Ishikawa (cell line): ENCODE data around the gene CKLF.
A peak's percentile ranks its signal among the peaks of the same experiment; 100 is the strongest.

ENCODE experiments used
- CEBPB ChIP-seq: IDR thresholded peaks from 2 replicates; pipeline ENCODE4 v1.6.1; 2012
- CREB1 ChIP-seq: IDR thresholded peaks from 2 replicates; pipeline ENCODE4 v1.6.1; 2012; ENCODE audit warnings: low read depth
- EGR1 ChIP-seq: IDR thresholded peaks from 2 replicates; pipeline ENCODE4 v1.6.1; 2012
- EP300 ChIP-seq: IDR thresholded peaks from 2 replicates; pipeline ENCODE4 v1.6.1; 2012; ENCODE audit warnings: borderline replicate concordance
- FOXM1 ChIP-seq: IDR thresholded peaks from 2 replicates; pipeline ENCODE4 v1.6.1; 2012; ENCODE audit warnings: low read depth, borderline replicate concordance
- NFIC ChIP-seq: IDR thresholded peaks from 2 replicates; pipeline ENCODE4 v1.6.1; 2012
- RAD21 ChIP-seq: IDR thresholded peaks from 2 replicates; pipeline ENCODE4 v1.6.1; 2012; ENCODE audit warnings: low read depth
- TAF1 ChIP-seq: IDR thresholded peaks from 2 replicates; pipeline ENCODE4 v1.6.1; 2012; ENCODE audit warnings: low read depth, mild to moderate bottlenecking
- TCF12 ChIP-seq: IDR thresholded peaks from 2 replicates; pipeline ENCODE4 v1.6.1; 2012; ENCODE audit warnings: low read depth
- TEAD4 ChIP-seq: IDR thresholded peaks from 2 replicates; pipeline ENCODE4 v1.6.1; 2012
- YY1 ChIP-seq: IDR thresholded peaks from 2 replicates; pipeline ENCODE4 v1.6.1; 2012; ENCODE audit warnings: low read depth
- ZBTB7A ChIP-seq: IDR thresholded peaks from 2 replicates; pipeline ENCODE4 v1.6.1; 2012; ENCODE audit warnings: low read depth
- TF ChIP-seq, protein P1 (sequence below): IDR thresholded peaks from 2 replicates; pipeline ENCODE4 v1.6.1; 2012; ENCODE audit warnings: low read depth, mild to moderate bottlenecking
- TF ChIP-seq, protein P2 (sequence below): IDR thresholded peaks from 2 replicates; pipeline ENCODE4 v1.6.1; 2012
- TF ChIP-seq, protein P3 (sequence below): IDR thresholded peaks from 2 replicates; pipeline ENCODE4 v1.6.1; 2012

Gene CKLF

DNA sequence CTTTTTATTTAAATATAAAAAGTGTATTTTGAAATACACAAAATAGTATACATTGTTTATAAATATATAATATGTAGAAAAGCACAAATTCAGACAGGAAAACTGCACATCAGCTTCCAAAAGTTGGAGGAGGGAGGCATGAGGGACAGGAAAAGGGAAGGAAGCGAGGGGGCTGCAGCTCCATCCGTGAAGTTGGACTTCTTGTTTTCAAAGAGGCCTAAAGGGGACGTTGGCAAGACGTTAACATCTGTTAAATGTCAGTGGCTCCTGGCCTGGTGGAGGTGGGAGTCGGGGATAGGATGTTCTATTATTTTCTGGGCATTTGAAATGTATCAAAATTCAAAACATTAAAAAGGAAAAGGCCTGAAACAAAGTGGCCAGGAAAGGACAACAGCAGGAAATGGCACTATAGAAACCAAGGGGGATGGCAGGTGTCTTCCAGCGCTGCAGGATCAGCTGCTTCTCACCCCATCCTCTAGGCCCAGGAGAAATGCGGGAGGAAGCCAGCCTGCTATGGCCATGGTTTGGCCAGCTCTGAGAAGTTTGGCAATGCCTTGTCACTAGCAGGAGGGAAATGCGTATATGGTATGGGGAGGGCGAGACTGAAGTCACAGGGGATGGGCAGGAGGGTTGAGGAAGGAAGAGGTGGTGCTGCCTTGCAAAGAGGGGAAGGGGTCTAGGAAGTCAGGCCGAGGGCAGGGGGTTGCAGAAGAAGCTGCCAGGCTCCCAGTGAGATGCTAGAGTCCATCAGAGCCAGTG, 33.3 kb downstream of the CKLF start:
- TF ChIP-seq CREB1, result no peak
- TF ChIP-seq FOXM1, result no peak
- no peak for TF ChIP-seq EP300
- TF ChIP-seq ZBTB7A, result no peak
- TF ChIP-seq, protein P1, sequence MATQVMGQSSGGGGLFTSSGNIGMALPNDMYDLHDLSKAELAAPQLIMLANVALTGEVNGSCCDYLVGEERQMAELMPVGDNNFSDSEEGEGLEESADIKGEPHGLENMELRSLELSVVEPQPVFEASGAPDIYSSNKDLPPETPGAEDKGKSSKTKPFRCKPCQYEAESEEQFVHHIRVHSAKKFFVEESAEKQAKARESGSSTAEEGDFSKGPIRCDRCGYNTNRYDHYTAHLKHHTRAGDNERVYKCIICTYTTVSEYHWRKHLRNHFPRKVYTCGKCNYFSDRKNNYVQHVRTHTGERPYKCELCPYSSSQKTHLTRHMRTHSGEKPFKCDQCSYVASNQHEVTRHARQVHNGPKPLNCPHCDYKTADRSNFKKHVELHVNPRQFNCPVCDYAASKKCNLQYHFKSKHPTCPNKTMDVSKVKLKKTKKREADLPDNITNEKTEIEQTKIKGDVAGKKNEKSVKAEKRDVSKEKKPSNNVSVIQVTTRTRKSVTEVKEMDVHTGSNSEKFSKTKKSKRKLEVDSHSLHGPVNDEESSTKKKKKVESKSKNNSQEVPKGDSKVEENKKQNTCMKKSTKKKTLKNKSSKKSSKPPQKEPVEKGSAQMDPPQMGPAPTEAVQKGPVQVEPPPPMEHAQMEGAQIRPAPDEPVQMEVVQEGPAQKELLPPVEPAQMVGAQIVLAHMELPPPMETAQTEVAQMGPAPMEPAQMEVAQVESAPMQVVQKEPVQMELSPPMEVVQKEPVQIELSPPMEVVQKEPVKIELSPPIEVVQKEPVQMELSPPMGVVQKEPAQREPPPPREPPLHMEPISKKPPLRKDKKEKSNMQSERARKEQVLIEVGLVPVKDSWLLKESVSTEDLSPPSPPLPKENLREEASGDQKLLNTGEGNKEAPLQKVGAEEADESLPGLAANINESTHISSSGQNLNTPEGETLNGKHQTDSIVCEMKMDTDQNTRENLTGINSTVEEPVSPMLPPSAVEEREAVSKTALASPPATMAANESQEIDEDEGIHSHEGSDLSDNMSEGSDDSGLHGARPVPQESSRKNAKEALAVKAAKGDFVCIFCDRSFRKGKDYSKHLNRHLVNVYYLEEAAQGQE, result no peak
- TF ChIP-seq, protein P2, sequence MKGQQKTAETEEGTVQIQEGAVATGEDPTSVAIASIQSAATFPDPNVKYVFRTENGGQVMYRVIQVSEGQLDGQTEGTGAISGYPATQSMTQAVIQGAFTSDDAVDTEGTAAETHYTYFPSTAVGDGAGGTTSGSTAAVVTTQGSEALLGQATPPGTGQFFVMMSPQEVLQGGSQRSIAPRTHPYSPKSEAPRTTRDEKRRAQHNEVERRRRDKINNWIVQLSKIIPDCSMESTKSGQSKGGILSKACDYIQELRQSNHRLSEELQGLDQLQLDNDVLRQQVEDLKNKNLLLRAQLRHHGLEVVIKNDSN, result no peak
- no peak for TF ChIP-seq NFIC
- TF ChIP-seq CEBPB, result no peak
- TF ChIP-seq YY1, result no peak
- TF ChIP-seq, protein P3, sequence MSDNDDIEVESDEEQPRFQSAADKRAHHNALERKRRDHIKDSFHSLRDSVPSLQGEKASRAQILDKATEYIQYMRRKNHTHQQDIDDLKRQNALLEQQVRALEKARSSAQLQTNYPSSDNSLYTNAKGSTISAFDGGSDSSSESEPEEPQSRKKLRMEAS, result no peak
- no peak for TF ChIP-seq RAD21
- no peak for TF ChIP-seq TAF1
- no peak for TF ChIP-seq EGR1

DNA sequence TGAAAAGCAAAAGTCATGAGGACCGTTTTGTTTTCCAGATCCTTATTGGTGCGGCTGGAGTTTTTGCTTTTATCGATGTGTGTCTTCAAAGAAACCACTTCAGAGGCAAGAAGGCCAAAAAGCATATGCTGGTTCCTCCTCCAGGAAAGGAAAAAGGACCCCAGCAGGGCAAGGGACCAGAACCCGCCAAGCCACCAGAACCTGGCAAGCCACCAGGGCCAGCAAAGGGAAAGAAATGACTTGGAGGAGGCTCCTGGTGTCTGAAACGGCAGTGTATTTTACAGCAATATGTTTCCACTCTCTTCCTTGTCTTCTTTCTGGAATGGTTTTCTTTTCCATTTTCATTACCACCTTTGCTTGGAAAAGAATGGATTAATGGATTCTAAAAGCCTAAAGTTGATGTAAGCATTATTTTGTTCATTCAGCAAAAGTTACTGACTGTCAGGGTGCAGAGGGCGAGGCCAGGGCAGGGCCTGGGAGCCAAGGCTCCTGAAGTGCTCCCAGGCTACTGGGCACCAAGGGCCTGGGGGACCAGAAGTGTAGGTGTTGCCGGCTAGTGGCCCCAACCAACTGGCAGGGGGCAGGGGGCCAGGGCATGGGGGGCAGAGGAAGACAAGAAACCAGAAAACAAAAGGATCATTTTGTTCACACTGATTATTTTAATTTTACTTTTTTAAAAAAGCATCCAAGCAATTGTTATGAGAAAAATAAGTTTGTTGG, 35.7 kb downstream of the CKLF start:
- TF ChIP-seq, protein P2, result no peak
- TF ChIP-seq YY1, result no peak
- no peak for TF ChIP-seq RAD21
- TF ChIP-seq NFIC, result no peak
- TF ChIP-seq TAF1, result no peak
- no peak for TF ChIP-seq FOXM1

DNA sequence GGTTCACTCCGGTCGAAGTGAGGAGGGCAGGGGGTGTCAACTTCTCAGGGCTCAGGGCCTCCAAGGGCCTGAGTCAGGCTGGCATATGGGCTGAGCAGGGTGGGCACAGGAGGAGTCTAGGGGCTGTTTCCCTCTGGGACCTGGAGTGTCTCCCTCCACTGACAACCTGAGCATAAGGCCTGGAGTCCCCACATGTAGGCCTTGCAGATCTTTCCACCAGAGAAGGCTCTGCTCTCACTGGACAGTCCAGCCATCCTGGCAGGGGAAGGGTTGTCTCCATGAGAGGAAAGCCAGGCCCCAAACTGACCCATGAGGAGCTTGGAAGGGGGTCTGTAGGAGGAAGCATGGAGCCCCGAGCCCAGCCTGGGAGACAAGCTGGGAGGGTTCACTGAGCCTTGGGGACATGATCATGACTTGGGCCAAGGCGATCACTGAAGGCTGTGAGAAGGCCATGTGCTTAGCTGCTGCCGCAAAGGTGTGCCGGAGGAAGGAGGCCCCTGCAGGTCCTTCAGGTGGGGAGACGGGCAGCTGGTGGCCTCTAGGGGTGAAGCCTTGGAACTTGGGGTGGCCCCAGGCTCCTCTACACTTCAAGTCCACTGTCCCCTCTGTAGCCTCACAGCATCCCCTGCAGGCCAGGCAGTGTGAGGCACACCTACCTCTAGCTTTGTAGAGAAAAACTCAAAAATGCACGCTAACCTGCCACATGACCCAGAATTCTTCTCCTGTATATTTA, 36.8 kb downstream of the CKLF start:
- peak; percentile 85 for TF ChIP-seq RAD21
- no peak for TF ChIP-seq ZBTB7A
- TF ChIP-seq TAF1, result no peak
- TF ChIP-seq, protein P2, result no peak
- no peak for TF ChIP-seq CREB1
- no peak for TF ChIP-seq EGR1

DNA sequence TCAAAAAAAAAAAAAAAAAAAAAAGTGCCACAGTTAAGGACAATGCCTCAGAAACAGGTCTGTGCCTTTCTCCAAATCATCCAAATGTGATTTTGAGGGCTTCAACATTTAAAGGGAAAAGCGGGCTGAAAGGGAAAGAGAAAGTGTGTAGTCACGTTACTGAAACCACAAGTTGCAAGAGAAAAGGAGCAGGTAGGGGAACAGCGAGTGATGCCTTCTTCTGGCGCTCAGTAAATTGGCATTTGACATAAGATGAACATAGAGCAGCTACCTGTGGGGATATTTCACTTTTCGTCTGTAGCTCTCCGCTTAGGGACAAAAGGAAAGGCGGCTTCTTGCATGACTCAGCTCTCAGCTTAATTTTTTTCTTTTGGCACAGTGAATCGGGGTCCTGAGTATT, 37.9 kb downstream of the CKLF start:
- TF ChIP-seq FOXM1 (no peak), EP300 (no peak), TAF1 (no peak), ZBTB7A (no peak), YY1 (no peak), TCF12 (no peak), EGR1 (no peak)
- TF ChIP-seq, protein P2, result no peak

DNA sequence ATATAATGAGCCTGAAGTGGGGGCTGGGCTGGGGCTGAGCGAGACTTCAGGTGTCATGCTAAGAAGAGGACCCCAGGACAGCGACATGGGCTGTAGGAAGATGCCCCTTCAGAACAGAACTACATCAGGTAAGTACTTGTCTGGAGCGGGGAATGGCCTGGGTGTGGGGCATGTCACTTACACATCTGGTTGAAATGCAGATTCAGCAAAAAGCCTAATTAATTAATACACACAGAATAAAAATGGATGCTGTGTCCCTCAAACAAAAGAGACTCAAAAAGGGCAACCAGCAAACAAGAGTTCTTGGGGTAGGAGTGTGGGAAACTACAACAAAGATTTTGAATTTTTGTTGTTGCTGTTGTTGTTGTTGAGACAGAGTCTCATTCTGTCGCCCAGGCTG, 38.6 kb downstream of the CKLF start:
- TF ChIP-seq EP300, result no peak
- TF ChIP-seq FOXM1, result no peak

DNA sequence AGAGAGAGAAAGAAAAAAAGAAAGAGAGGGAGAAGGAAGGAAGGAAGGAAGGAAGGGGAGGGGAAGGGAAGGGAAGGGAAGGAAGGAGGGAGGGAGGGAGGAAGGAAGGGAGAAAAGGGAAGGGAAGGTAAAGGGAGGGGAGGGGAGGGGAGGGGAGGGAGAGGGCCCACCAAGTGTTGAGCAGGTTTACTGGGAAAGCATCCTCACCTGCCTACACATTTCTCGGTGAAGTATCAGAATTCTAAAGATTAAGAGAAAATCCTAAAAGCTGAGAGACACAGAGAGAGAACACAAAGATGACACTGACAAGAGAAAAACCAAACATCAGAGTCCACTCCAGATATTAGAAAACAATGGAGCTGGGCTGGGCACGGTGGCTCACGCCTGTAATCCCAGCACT, 39.9 kb downstream of the CKLF start:
- TF ChIP-seq TEAD4, result no peak
- TF ChIP-seq EGR1, result no peak
- TF ChIP-seq EP300, result no peak
- no peak for TF ChIP-seq FOXM1
- no peak for TF ChIP-seq NFIC
- TF ChIP-seq YY1, result no peak
- TF ChIP-seq, protein P2, result no peak
- no peak for TF ChIP-seq ZBTB7A
- TF ChIP-seq RAD21, result no peak
- no peak for TF ChIP-seq TAF1
- no peak for TF ChIP-seq CREB1
- TF ChIP-seq, protein P1, result no peak
- TF ChIP-seq CEBPB, result no peak
- TF ChIP-seq TCF12, result no peak
- TF ChIP-seq, protein P3, result no peak
